ENCODE data around the gene CMTM5.

CMTM5 gene

GRCh38 chr14:23371865-23372264 lies 5.0 kb upstream of the CMTM5 start:
- TF ChIP-seq ISL1 (CRISPR knock-in tag; IDR thresholded peaks at IDR 0.05) (no peak), ZNF565 (CRISPR knock-in tag; conservative IDR thresholded peaks at IDR 0.05; ENCODE audit: low read depth) (no peak), PPARA (CRISPR knock-in tag; IDR thresholded peaks at IDR 0.05; ENCODE audit: borderline replicate concordance) (no peak), ZC3H10 (CRISPR knock-in tag; IDR thresholded peaks at IDR 0.05) (no peak), ZFP30 (CRISPR knock-in tag; IDR thresholded peaks at IDR 0.05) (no peak), RARB (CRISPR knock-in tag; IDR thresholded peaks at IDR 0.05) (no peak), ZFP3 (CRISPR knock-in tag; IDR thresholded peaks at IDR 0.05) (no peak)
- ATAC-seq: no peak

GRCh38 chr14:23372509-23372908 lies 4.3 kb upstream of the CMTM5 start, which contains the start of gene IL25:
Gene IL25 (plus strand): TSS chr14:23372809.
- TF ChIP-seq GLIS3 (CRISPR knock-in tag; IDR thresholded peaks at IDR 0.05): no peak
- no peak for TF ChIP-seq CSDC2 (CRISPR knock-in tag; IDR thresholded peaks at IDR 0.05)
- TF ChIP-seq ISL1 (CRISPR knock-in tag; IDR thresholded peaks at IDR 0.05): no peak
- no peak for TF ChIP-seq BACH2 (CRISPR knock-in tag; IDR thresholded peaks at IDR 0.05; ENCODE audit: borderline replicate concordance)
- TF ChIP-seq SNAI2 (CRISPR knock-in tag; IDR thresholded peaks at IDR 0.05): no peak
- TF ChIP-seq TCF4 (CRISPR knock-in tag; IDR thresholded peaks at IDR 0.05; ENCODE audit: borderline replicate concordance): no peak
- TF ChIP-seq PPARA (CRISPR knock-in tag; IDR thresholded peaks at IDR 0.05; ENCODE audit: borderline replicate concordance): no peak
- TF ChIP-seq ESRRG (CRISPR knock-in tag; IDR thresholded peaks at IDR 0.05): no peak
- no peak for TF ChIP-seq ZFP30 (CRISPR knock-in tag; IDR thresholded peaks at IDR 0.05)
- TF ChIP-seq PATZ1 (CRISPR knock-in tag; IDR thresholded peaks at IDR 0.05; ENCODE audit: borderline replicate concordance): no peak
- no peak for ATAC-seq

- no peak for ATAC-seq
- TF ChIP-seq CREB5 (CRISPR knock-in tag; IDR thresholded peaks at IDR 0.05; ENCODE audit: low read depth) (no peak), PPARA (CRISPR knock-in tag; IDR thresholded peaks at IDR 0.05; ENCODE audit: borderline replicate concordance) (no peak), TSHZ2 (CRISPR knock-in tag; IDR thresholded peaks at IDR 0.05) (no peak), ESRRG (CRISPR knock-in tag; IDR thresholded peaks at IDR 0.05) (no peak), ZNF70 (CRISPR knock-in tag; IDR thresholded peaks at IDR 0.05) (no peak), PATZ1 (CRISPR knock-in tag; IDR thresholded peaks at IDR 0.05; ENCODE audit: borderline replicate concordance) (no peak), SNAI2 (CRISPR knock-in tag; IDR thresholded peaks at IDR 0.05) (no peak), TCF4 (CRISPR knock-in tag; IDR thresholded peaks at IDR 0.05; ENCODE audit: borderline replicate concordance) (no peak), POU6F1 (CRISPR knock-in tag; IDR thresholded peaks at IDR 0.05; ENCODE audit: borderline replicate concordance, low read depth) (no peak), ARNTL (CRISPR knock-in tag; IDR thresholded peaks at IDR 0.05; ENCODE audit: borderline replicate concordance, low read depth) (no peak), GLIS3 (CRISPR knock-in tag; IDR thresholded peaks at IDR 0.05) (no peak), TOX (CRISPR knock-in tag; IDR thresholded peaks at IDR 0.05; ENCODE audit: borderline replicate concordance) (no peak), ZC3H10 (CRISPR knock-in tag; IDR thresholded peaks at IDR 0.05) (no peak), BACH2 (CRISPR knock-in tag; IDR thresholded peaks at IDR 0.05; ENCODE audit: borderline replicate concordance) (no peak), ZNF8 (CRISPR knock-in tag; IDR thresholded peaks at IDR 0.05) (no peak), ISL1 (CRISPR knock-in tag; IDR thresholded peaks at IDR 0.05) (no peak), CSDC2 (CRISPR knock-in tag; IDR thresholded peaks at IDR 0.05) (no peak), ZNF565 (CRISPR knock-in tag; conservative IDR thresholded peaks at IDR 0.05; ENCODE audit: low read depth) (no peak)
These were observed 3.8 kb upstream of the CMTM5 start for GRCh38 chr14:23373041-23373440.
